MM.1S (cell line): ENCODE results near the gene PAOX.

Source experiments
- EZH2phosphoT487 ChIP-seq: fragments of 300-600 bp; sonication (generic); IDR thresholded peaks from 2 replicates; pipeline ENCODE4 v1.6.1; 2018; ENCODE audit warnings: antibody characterized with exemption, low read length
- TF ChIP-seq, protein P1 (sequence below): fragments of 300-600 bp; sonication (generic); IDR thresholded peaks from 2 replicates; pipeline ENCODE4 v1.5.1; 2016; ENCODE audit warnings: antibody characterized with exemption, low read length, mixed read lengths

DNA sequence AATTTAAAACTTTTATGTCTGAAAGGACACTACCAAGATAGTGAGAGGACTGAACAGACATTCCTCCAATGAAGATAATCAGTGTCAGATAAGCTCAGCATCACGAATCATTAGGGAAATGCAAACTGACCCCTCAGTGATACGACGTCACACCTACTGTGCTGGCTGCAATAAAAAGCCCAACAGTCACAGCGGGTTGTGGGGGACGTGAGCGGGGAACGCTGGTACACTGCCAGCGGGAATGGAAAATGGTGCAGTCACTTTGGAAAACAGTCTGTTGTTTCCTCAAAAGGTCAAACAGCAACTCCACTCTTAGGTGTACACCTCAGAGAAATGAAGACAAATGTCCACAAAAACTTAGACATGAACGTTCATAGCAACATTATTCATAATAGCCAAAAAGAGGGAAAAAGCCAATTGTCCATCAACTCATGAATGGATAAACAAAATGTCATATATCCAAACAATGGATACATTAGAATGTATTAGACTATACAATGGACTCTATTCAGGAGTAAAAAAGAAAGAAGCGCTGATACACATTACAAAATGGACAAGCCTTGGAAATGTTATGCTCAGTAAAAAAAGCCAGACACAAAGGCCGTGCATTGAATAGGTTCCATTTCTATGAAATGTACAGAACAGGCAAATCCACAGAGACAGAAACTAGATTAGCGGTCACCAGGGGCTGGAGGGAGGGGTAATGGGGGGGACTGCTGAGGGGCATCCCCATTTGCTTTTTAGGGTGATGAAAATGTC, 3.5 kb upstream of the PAOX start:
- TF ChIP-seq, protein P1, sequence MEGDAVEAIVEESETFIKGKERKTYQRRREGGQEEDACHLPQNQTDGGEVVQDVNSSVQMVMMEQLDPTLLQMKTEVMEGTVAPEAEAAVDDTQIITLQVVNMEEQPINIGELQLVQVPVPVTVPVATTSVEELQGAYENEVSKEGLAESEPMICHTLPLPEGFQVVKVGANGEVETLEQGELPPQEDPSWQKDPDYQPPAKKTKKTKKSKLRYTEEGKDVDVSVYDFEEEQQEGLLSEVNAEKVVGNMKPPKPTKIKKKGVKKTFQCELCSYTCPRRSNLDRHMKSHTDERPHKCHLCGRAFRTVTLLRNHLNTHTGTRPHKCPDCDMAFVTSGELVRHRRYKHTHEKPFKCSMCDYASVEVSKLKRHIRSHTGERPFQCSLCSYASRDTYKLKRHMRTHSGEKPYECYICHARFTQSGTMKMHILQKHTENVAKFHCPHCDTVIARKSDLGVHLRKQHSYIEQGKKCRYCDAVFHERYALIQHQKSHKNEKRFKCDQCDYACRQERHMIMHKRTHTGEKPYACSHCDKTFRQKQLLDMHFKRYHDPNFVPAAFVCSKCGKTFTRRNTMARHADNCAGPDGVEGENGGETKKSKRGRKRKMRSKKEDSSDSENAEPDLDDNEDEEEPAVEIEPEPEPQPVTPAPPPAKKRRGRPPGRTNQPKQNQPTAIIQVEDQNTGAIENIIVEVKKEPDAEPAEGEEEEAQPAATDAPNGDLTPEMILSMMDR = no peak
- TF ChIP-seq EZH2phosphoT487 = no peak
